Measurements from ENCODE around the gene JAM2.
A peak's percentile ranks its signal among the peaks of the same experiment; 100 is the strongest.
"Not testable (repeated sequence)": the region's sequence is repeated elsewhere in the genome, so short reads cannot be mapped to it uniquely, and the experiment has no call there.

JAM2 gene

GRCh38 chr21:25638660-25639550 lies at the start of gene JAM2:
TSS of gene JAM2 (plus strand) at chr21:25639258. CDS start at chr21:25639822, 564 bp downstream.
- H3K9ac ChIP-seq (ENCODE audit: low read depth, low read length): peak within 1 kb of the TSS; percentile 32
- peaks cover 36% of the 10 kb centered on the region for H3K27me3 ChIP-seq (ENCODE audit: control insufficient read depth, insufficient read depth, low read length)
- peak within 1 kb of the TSS; percentile 75 for H3K4me3 ChIP-seq (ENCODE audit: low read depth, low read length)
- peaks cover 2% of the 10 kb centered on the region for H3K4me1 ChIP-seq (ENCODE audit: control insufficient read depth, insufficient read depth, low read length)
- H3K36me3 ChIP-seq (ENCODE audit: control insufficient read depth, insufficient read depth, low read length): no peaks in the 10 kb centered on the region
- H3K9me3 ChIP-seq (ENCODE audit: control insufficient read depth, insufficient read depth, low read length): no peaks in the 10 kb centered on the region

- H3K36me3 ChIP-seq (ENCODE audit: control insufficient read depth, insufficient read depth, low read length): no peaks in the 10 kb centered on the region
- H3K4me1 ChIP-seq (ENCODE audit: control insufficient read depth, insufficient read depth, low read length): no peaks in the 10 kb centered on the region
- H3K9ac ChIP-seq (ENCODE audit: low read depth, low read length): no peak overlapping the region
- no peaks in the 10 kb centered on the region for H3K27me3 ChIP-seq (ENCODE audit: control insufficient read depth, insufficient read depth, low read length)
- H3K9me3 ChIP-seq (ENCODE audit: control insufficient read depth, insufficient read depth, low read length): no peaks in the 10 kb centered on the region
- H3K4me3 ChIP-seq (ENCODE audit: low read depth, low read length): no peak overlapping the region
These were observed 49.2 kb upstream of the JAM2 start for GRCh38 chr21:25589887-25590286.

- peaks cover 5% of the 10 kb centered on the region for H3K4me1 ChIP-seq (ENCODE audit: control insufficient read depth, insufficient read depth, low read length)
- no peaks in the 10 kb centered on the region for H3K27me3 ChIP-seq (ENCODE audit: control insufficient read depth, insufficient read depth, low read length)
- H3K9me3 ChIP-seq (ENCODE audit: control insufficient read depth, insufficient read depth, low read length): no peaks in the 10 kb centered on the region
- peak within 1 kb of the TSS; percentile 95 for H3K9ac ChIP-seq (ENCODE audit: low read depth, low read length)
- H3K4me3 ChIP-seq (ENCODE audit: low read depth, low read length): peak within 1 kb of the TSS; percentile 85
- no peaks in the 10 kb centered on the region for H3K36me3 ChIP-seq (ENCODE audit: control insufficient read depth, insufficient read depth, low read length)
These were observed 31.7 kb upstream of the JAM2 start, which contains the start of gene MRPL39 for GRCh38 chr21:25607151-25608043. TSS of gene MRPL39 (minus strand) at chr21:25607481. CDS start at chr21:25607475, 6 bp downstream.

- H3K27me3 ChIP-seq (ENCODE audit: control insufficient read depth, insufficient read depth, low read length): no peaks in the 10 kb centered on the region
- peaks cover 5% of the 10 kb centered on the region for H3K4me1 ChIP-seq (ENCODE audit: control insufficient read depth, insufficient read depth, low read length)
- H3K9me3 ChIP-seq (ENCODE audit: control insufficient read depth, insufficient read depth, low read length): no peaks in the 10 kb centered on the region
- H3K36me3 ChIP-seq (ENCODE audit: control insufficient read depth, insufficient read depth, low read length): no peaks in the 10 kb centered on the region
- H3K4me3 ChIP-seq (ENCODE audit: low read depth, low read length): peak overlapping the region; percentile 85
- H3K9ac ChIP-seq (ENCODE audit: low read depth, low read length): no peak overlapping the region
These were observed 30.9 kb upstream of the JAM2 start for GRCh38 chr21:25608044-25608737.

- no peaks in the 10 kb centered on the region for H3K9me3 ChIP-seq (ENCODE audit: control insufficient read depth, insufficient read depth, low read length)
- H3K27me3 ChIP-seq (ENCODE audit: control insufficient read depth, insufficient read depth, low read length): peaks cover 3% of the 10 kb centered on the region
- no peaks in the 10 kb centered on the region for H3K36me3 ChIP-seq (ENCODE audit: control insufficient read depth, insufficient read depth, low read length)
- H3K4me3 ChIP-seq (ENCODE audit: low read depth, low read length): no peak overlapping the region
- H3K4me1 ChIP-seq (ENCODE audit: control insufficient read depth, insufficient read depth, low read length): no peaks in the 10 kb centered on the region
- no peak overlapping the region for H3K9ac ChIP-seq (ENCODE audit: low read depth, low read length)
These were observed 24.6 kb upstream of the JAM2 start for GRCh38 chr21:25614441-25614840.

- H3K27me3 ChIP-seq (ENCODE audit: control insufficient read depth, insufficient read depth, low read length): peaks cover 3% of the 10 kb centered on the region
- no peaks in the 10 kb centered on the region for H3K36me3 ChIP-seq (ENCODE audit: control insufficient read depth, insufficient read depth, low read length)
These were observed 23.2 kb upstream of the JAM2 start for GRCh38 chr21:25615880-25616279.

GRCh38 chr21:25619198-25619597 lies 19.9 kb upstream of the JAM2 start:
- Histone ChIP-seq H3K27me3 (ENCODE audit: control insufficient read depth, insufficient read depth, low read length) (peaks cover 3% of the 10 kb centered on the region), H3K36me3 (ENCODE audit: control insufficient read depth, insufficient read depth, low read length) (no peaks in the 10 kb centered on the region), H3K9me3 (ENCODE audit: control insufficient read depth, insufficient read depth, low read length) (no peaks in the 10 kb centered on the region), H3K4me3 (ENCODE audit: low read depth, low read length) (no peak overlapping the region), H3K4me1 (ENCODE audit: control insufficient read depth, insufficient read depth, low read length) (no peaks in the 10 kb centered on the region), H3K9ac (ENCODE audit: low read depth, low read length) (no peak overlapping the region)

More at GRCh38 chr21:25615880-25616279, 23.2 kb upstream of the JAM2 start:
- Histone ChIP-seq H3K4me3 (ENCODE audit: low read depth, low read length) (no peak overlapping the region), H3K9me3 (ENCODE audit: control insufficient read depth, insufficient read depth, low read length) (no peaks in the 10 kb centered on the region), H3K4me1 (ENCODE audit: control insufficient read depth, insufficient read depth, low read length) (no peaks in the 10 kb centered on the region), H3K9ac (ENCODE audit: low read depth, low read length) (no peak overlapping the region)

GRCh38 chr21:25624511-25624910 lies 14.5 kb upstream of the JAM2 start:
- Histone ChIP-seq H3K9ac (ENCODE audit: low read depth, low read length) (no peak overlapping the region), H3K4me3 (ENCODE audit: low read depth, low read length) (no peak overlapping the region), H3K9me3 (ENCODE audit: control insufficient read depth, insufficient read depth, low read length) (no peaks in the 10 kb centered on the region), H3K27me3 (ENCODE audit: control insufficient read depth, insufficient read depth, low read length) (no peaks in the 10 kb centered on the region), H3K4me1 (ENCODE audit: control insufficient read depth, insufficient read depth, low read length) (no peaks in the 10 kb centered on the region), H3K36me3 (ENCODE audit: control insufficient read depth, insufficient read depth, low read length) (no peaks in the 10 kb centered on the region)

- no peaks in the 10 kb centered on the region for H3K9me3 ChIP-seq (ENCODE audit: control insufficient read depth, insufficient read depth, low read length)
These were observed 14.0 kb upstream of the JAM2 start for GRCh38 chr21:25625036-25625435.

GRCh38 chr21:25625776-25626555 lies 13.1 kb upstream of the JAM2 start:
- H3K4me3 ChIP-seq (ENCODE audit: low read depth, low read length); H3K9me3 ChIP-seq (ENCODE audit: control insufficient read depth, insufficient read depth, low read length); H3K4me1 ChIP-seq (ENCODE audit: control insufficient read depth, insufficient read depth, low read length); H3K9ac ChIP-seq (ENCODE audit: low read depth, low read length); H3K27me3 ChIP-seq (ENCODE audit: control insufficient read depth, insufficient read depth, low read length); H3K36me3 ChIP-seq (ENCODE audit: control insufficient read depth, insufficient read depth, low read length): not testable (repeated sequence)

More at GRCh38 chr21:25625036-25625435, 14.0 kb upstream of the JAM2 start:
- Histone ChIP-seq H3K4me3 (ENCODE audit: low read depth, low read length) (no peak overlapping the region), H3K9ac (ENCODE audit: low read depth, low read length) (no peak overlapping the region), H3K27me3 (ENCODE audit: control insufficient read depth, insufficient read depth, low read length) (no peaks in the 10 kb centered on the region), H3K4me1 (ENCODE audit: control insufficient read depth, insufficient read depth, low read length) (no peaks in the 10 kb centered on the region), H3K36me3 (ENCODE audit: control insufficient read depth, insufficient read depth, low read length) (no peaks in the 10 kb centered on the region)

GRCh38 chr21:25626757-25627156 lies 12.3 kb upstream of the JAM2 start:
- Histone ChIP-seq H3K9me3 (ENCODE audit: control insufficient read depth, insufficient read depth, low read length) (no peaks in the 10 kb centered on the region), H3K9ac (ENCODE audit: low read depth, low read length) (no peak overlapping the region), H3K27me3 (ENCODE audit: control insufficient read depth, insufficient read depth, low read length) (no peaks in the 10 kb centered on the region), H3K4me1 (ENCODE audit: control insufficient read depth, insufficient read depth, low read length) (no peaks in the 10 kb centered on the region), H3K4me3 (ENCODE audit: low read depth, low read length) (no peak overlapping the region), H3K36me3 (ENCODE audit: control insufficient read depth, insufficient read depth, low read length) (no peaks in the 10 kb centered on the region)

Measured in iPS-15b (cell line).